ENCODE data around the gene FLNA. TPM values are rescaled to one million over a fixed set of nuclear protein-coding genes. Genes with fewer than 3 reads are reported as not detected.

The FLNA gene
- total and polyA plus RNA-seq, 10 of the 15 experiments (the other 5 are each of a cell fraction or from before 2014, with no cell fraction given), result 5.1 to 643 (median 171) TPM

DNA sequence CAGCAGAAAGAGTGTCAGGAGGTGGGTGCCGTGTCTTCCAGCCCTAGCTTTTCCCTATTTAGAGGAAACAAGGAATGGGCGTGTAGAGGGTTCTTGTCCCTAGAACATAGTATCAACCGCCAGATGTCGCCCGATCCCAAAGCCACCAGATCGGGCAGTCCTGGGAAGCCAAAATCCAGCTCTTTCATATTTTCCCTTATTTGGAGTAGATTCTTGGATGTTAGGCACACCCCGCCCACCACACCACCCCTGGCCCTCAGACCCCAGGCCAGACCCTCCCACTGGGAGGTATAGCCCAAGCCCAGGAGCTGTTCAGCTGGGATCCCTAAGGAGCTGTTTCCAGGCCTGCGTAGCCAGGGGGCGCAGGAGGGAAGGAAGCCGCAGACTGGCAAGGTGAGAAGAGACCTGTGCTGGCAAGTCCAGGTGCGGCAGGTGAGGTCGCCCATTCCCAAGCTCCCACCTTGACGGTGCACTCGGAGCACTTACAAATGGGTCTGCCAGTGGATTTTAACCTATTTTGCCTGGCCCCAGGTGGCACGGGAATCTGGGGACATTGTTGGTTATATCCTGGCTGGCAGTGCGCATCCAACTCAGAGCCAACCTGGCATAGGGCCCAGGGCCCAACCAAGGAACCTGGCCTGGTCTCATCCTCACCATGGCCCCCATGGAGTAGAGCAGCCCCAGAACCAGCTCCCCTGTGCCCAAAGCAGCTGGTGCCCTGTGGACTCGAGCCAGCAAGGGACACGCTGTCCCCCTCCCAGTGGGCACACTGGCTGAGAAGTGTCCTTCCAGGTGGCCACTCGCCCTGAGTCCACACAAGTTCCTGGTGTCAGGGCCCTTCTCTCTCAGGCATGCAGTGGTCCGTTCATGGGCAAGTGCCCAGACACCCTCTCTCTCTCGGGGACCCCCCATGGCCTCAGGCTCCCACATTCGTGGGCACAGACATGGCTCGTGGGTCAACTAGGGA lies 811 bp downstream of the FLNA start (continued):
- no peak for TF ChIP-seq JUND (IDR thresholded peaks at IDR 0.05; ENCODE audit: low read depth, low read length)
- no peak for TF ChIP-seq NFYA (IDR thresholded peaks at IDR 0.05; ENCODE audit: borderline replicate concordance, low read depth, low read length)
- no peak for TF ChIP-seq FOXK2 (IDR thresholded peaks at IDR 0.05)
- no peak for TF ChIP-seq PML (IDR thresholded peaks at IDR 0.05; ENCODE audit: low read length)
- TF ChIP-seq GATAD2B (conservative IDR thresholded peaks at IDR 0.05; ENCODE audit: low read depth), result no peak
- no peak for TF ChIP-seq ZNF207 (IDR thresholded peaks at IDR 0.05; ENCODE audit: borderline replicate concordance)
- no peak for TF ChIP-seq MYB (IDR thresholded peaks at IDR 0.05; ENCODE audit: borderline replicate concordance, low read depth, low read length)
- TF ChIP-seq RELB (IDR thresholded peaks at IDR 0.05; ENCODE audit: low read depth), result peak; percentile 49
- no peak for TF ChIP-seq LARP7 (IDR thresholded peaks at IDR 0.05)
- TF ChIP-seq RELA (IDR thresholded peaks at IDR 0.05; ENCODE audit: borderline replicate concordance, partially characterized antibody), result no peak
- TF ChIP-seq JUNB (IDR thresholded peaks at IDR 0.05), result no peak
- TF ChIP-seq CBFB (IDR thresholded peaks at IDR 0.05; ENCODE audit: low read depth), result no peak
- TF ChIP-seq TCF12 (IDR thresholded peaks at IDR 0.05; ENCODE audit: low read depth, low read length), result no peak
- no peak for TF ChIP-seq TARDBP (IDR thresholded peaks at IDR 0.05; ENCODE audit: borderline replicate concordance)
- TF ChIP-seq SMARCA5 (IDR thresholded peaks at IDR 0.05), result no peak
- TF ChIP-seq IKZF2 (IDR thresholded peaks at IDR 0.05), result peak; percentile 64 to 79; a peak in 3 of 4 replicates
- TF ChIP-seq MYC (IDR thresholded peaks at IDR 0.05; ENCODE audit: insufficient read depth, insufficient read length, insufficient replicate concordance, low read length, severe bottlenecking), result no peak
- no peak for TF ChIP-seq SREBF2 (IDR thresholded peaks at IDR 0.05; ENCODE audit: low read length)
- no peak for TF ChIP-seq BCL3 (IDR thresholded peaks at IDR 0.05; ENCODE audit: borderline replicate concordance, insufficient read depth, low read depth, low read length, poor library complexity, severe bottlenecking)
- TF ChIP-seq, protein P1, sequence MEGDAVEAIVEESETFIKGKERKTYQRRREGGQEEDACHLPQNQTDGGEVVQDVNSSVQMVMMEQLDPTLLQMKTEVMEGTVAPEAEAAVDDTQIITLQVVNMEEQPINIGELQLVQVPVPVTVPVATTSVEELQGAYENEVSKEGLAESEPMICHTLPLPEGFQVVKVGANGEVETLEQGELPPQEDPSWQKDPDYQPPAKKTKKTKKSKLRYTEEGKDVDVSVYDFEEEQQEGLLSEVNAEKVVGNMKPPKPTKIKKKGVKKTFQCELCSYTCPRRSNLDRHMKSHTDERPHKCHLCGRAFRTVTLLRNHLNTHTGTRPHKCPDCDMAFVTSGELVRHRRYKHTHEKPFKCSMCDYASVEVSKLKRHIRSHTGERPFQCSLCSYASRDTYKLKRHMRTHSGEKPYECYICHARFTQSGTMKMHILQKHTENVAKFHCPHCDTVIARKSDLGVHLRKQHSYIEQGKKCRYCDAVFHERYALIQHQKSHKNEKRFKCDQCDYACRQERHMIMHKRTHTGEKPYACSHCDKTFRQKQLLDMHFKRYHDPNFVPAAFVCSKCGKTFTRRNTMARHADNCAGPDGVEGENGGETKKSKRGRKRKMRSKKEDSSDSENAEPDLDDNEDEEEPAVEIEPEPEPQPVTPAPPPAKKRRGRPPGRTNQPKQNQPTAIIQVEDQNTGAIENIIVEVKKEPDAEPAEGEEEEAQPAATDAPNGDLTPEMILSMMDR (IDR thresholded peaks at IDR 0.05 in 2 of 3, conservative IDR thresholded peaks at IDR 0.05 in 1 of 3; ENCODE audit: control insufficient read depth in 2 of 3, extremely low read depth in 1 of 3, insufficient read depth in 1 of 3, low read depth in 3 of 3, low read length in 3 of 3), result peak; percentile 33 to 42 (median 38)
- no peak for TF ChIP-seq CREM (IDR thresholded peaks at IDR 0.05; ENCODE audit: low read depth)
- no peak for TF ChIP-seq NR2C2 (IDR thresholded peaks at IDR 0.05; ENCODE audit: borderline replicate concordance, control insufficient read depth, insufficient read length, low read depth)
- TF ChIP-seq RAD21 (IDR thresholded peaks at IDR 0.05; ENCODE audit: insufficient read depth, low read depth, low read length), result peak; percentile 26; the same call in 1 of the 2 replicates
- TF ChIP-seq MTA2 (IDR thresholded peaks at IDR 0.05; ENCODE audit: low read depth), result no peak
- no peak for TF ChIP-seq CHD2 (IDR thresholded peaks at IDR 0.05; ENCODE audit: borderline replicate concordance, low read depth, low read length)
- TF ChIP-seq CBX3 (IDR thresholded peaks at IDR 0.05; ENCODE audit: borderline replicate concordance, low read depth), result no peak
- TF ChIP-seq SMC3 (IDR thresholded peaks at IDR 0.05; ENCODE audit: borderline replicate concordance, low read length), result peak; percentile 22; the same call in 1 of the 2 replicates

Measured in GM12878 (cell line).